A673 (cell line): ENCODE data around the gene ERBB2.
"Not testable (repeated sequence)": the region's sequence is repeated elsewhere in the genome, so short reads cannot be mapped to it uniquely, and the experiment has no call there.

Experiments
- CTCF ChIP-seq: fragments of 300-800, 200-600 bp; sonication (generic); conservative IDR thresholded peaks from 2 replicates; pipeline ENCODE4 v1.5.1; 2017; ENCODE audit warnings: low read depth, mild to moderate bottlenecking, antibody characterized with exemption, low read length, moderate library complexity, mixed read lengths
- EZH2 ChIP-seq: fragments of 200-600 bp; sonication (generic); IDR thresholded peaks from 2 replicates; pipeline ENCODE4 v1.6.1; 2017; ENCODE audit warnings: borderline replicate concordance, low read depth, mild to moderate bottlenecking, mixed read lengths, antibody characterized with exemption, low read length; ENCODE audit not compliant: poor library complexity, severe bottlenecking

GRCh38 chr17:39748444-39749034, 48.7 kb downstream of the ERBB2 start:
- not testable (repeated sequence) for TF ChIP-seq CTCF, EZH2
